ENCODE data around the gene KIF2A.
"Not testable (repeated sequence)": the region's sequence is repeated elsewhere in the genome, so short reads cannot be mapped to it uniquely, and the experiment has no call there.

Gene KIF2A

GRCh38 chr5:62291829-62292228, 14.2 kb upstream of the KIF2A start:
- not testable (repeated sequence) for DNase-seq (ENCODE audit: low read depth, low spot score)

GRCh38 chr5:62296998-62297397, 9.0 kb upstream of the KIF2A start:
- DNase-seq (ENCODE audit: low read depth, low spot score) = no peak

- DNase-seq (ENCODE audit: low read depth, low spot score) = peak; percentile 20
These were observed 7.9 kb upstream of the KIF2A start for GRCh38 chr5:62298118-62298517.

GRCh38 chr5:62299101-62299500, 6.9 kb upstream of the KIF2A start:
- DNase-seq (ENCODE audit: low read depth, low spot score) = no peak

GRCh38 chr5:62299600-62299999, 6.4 kb upstream of the KIF2A start:
- DNase-seq (ENCODE audit: low read depth, low spot score) = no peak

- DNase-seq (ENCODE audit: low read depth, low spot score) = no peak
These were observed 670 bp upstream of the KIF2A start for GRCh38 chr5:62305358-62305714.

- no peak for DNase-seq (ENCODE audit: low read depth, low spot score)
These were observed 403 bp downstream of the KIF2A start for GRCh38 chr5:62306323-62306895.

- DNase-seq (ENCODE audit: low read depth, low spot score) = peak; percentile 68
These were observed 1.1 kb downstream of the KIF2A start for GRCh38 chr5:62306896-62307689.

- no peak for DNase-seq (ENCODE audit: low read depth, low spot score)
These were observed 2.4 kb downstream of the KIF2A start for GRCh38 chr5:62308439-62308838.

GRCh38 chr5:62309107-62309506, 3.1 kb downstream of the KIF2A start:
- DNase-seq (ENCODE audit: low read depth, low spot score) = no peak

GRCh38 chr5:62310426-62311143, 4.6 kb downstream of the KIF2A start:
- no peak for DNase-seq (ENCODE audit: low read depth, low spot score)

GRCh38 chr5:62312036-62312435, 6.0 kb downstream of the KIF2A start:
- no peak for DNase-seq (ENCODE audit: low read depth, low spot score)

GRCh38 chr5:62312674-62313073, 6.7 kb downstream of the KIF2A start:
- DNase-seq (ENCODE audit: low read depth, low spot score) = no peak

GRCh38 chr5:62314213-62314830, 8.3 kb downstream of the KIF2A start:
- DNase-seq (ENCODE audit: low read depth, low spot score) = no peak

GRCh38 chr5:62315376-62316175, 9.6 kb downstream of the KIF2A start:
- no peak for DNase-seq (ENCODE audit: low read depth, low spot score)

GRCh38 chr5:62316176-62316502, 10.1 kb downstream of the KIF2A start:
- DNase-seq (ENCODE audit: low read depth, low spot score) = peak; percentile 37

- DNase-seq (ENCODE audit: low read depth, low spot score) = no peak
These were observed 11.8 kb downstream of the KIF2A start for GRCh38 chr5:62317810-62318209.

- no peak for DNase-seq (ENCODE audit: low read depth, low spot score)
These were observed 16.5 kb downstream of the KIF2A start for GRCh38 chr5:62322484-62322883.

- DNase-seq (ENCODE audit: low read depth, low spot score) = no peak
These were observed 20.3 kb downstream of the KIF2A start for GRCh38 chr5:62326302-62326701.

GRCh38 chr5:62326702-62327101, 20.7 kb downstream of the KIF2A start:
- no peak for DNase-seq (ENCODE audit: low read depth, low spot score)

GRCh38 chr5:62327138-62328053, 21.4 kb downstream of the KIF2A start:
- DNase-seq (ENCODE audit: low read depth, low spot score) = no peak

Measured in astrocyte of the hippocampus (primary cell).